ENCODE results near the gene PDLIM3. TPM values are rescaled to one million over a fixed set of nuclear protein-coding genes. Genes with fewer than 3 reads are reported as not detected.
A peak's percentile ranks its signal among the peaks of the same experiment; 100 is the strongest.

Gene PDLIM3
- total RNA-seq, 1 donor from 2014 or later: 10.7 TPM

DNA sequence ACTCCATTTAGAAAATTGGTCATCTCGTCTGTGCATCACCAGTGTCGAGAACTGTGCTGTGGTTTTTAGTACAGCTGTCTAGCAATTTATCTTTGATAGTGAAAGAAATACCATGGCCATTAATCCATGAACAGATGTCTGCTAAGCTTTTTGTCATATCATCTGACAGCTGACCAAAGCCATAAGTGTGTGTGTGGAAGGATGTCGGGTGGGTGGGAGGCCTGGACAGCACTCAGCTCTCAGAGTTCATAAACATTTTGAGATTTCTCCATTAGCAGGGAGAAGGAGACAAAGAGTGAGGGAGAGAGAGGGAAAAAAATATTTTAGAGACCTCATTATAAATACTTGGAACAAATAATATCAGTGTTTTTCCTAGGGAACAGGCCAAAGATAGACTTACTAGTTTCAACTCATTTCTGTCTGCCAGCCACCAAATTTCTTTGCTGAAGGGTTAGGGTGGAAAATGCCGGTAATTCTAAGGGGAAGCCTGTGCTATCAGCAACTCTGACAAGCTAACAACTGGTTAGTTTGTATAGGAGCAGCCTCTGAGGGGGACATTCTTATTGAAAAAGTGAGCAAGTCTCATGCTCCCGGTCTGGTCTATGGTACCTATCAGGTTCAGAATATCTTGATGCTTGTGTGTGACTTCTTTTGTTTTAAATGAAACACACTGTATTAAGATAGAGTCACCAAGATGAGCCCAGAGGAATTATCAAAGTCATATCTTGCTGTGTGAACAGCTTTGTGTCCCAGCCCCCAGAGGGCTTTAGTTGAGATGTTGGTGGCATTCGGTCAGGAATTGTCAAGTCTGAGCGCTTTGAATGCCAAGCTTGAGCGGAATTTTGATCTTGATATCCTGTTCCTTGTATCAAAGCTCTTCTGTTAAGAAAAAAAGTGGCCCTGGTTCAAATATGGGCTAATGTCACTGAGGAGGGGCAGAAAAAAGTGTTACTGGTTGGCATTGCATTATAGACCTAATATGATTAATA lies 41.9 kb upstream of the PDLIM3 start:
- no peaks in the 10 kb centered on the region for H3K36me3 ChIP-seq (ENCODE audit: control insufficient read depth, insufficient read depth, low read length)
- H3K4me3 ChIP-seq (ENCODE audit: low read depth, low read length): no peak overlapping the region
- DNase-seq (ENCODE audit: low read depth): no peak
- TF ChIP-seq, protein P1, sequence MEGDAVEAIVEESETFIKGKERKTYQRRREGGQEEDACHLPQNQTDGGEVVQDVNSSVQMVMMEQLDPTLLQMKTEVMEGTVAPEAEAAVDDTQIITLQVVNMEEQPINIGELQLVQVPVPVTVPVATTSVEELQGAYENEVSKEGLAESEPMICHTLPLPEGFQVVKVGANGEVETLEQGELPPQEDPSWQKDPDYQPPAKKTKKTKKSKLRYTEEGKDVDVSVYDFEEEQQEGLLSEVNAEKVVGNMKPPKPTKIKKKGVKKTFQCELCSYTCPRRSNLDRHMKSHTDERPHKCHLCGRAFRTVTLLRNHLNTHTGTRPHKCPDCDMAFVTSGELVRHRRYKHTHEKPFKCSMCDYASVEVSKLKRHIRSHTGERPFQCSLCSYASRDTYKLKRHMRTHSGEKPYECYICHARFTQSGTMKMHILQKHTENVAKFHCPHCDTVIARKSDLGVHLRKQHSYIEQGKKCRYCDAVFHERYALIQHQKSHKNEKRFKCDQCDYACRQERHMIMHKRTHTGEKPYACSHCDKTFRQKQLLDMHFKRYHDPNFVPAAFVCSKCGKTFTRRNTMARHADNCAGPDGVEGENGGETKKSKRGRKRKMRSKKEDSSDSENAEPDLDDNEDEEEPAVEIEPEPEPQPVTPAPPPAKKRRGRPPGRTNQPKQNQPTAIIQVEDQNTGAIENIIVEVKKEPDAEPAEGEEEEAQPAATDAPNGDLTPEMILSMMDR (IDR thresholded peaks at IDR 0.05; ENCODE audit: insufficient read depth, low read length, poor library complexity, severe bottlenecking): no peak
- no peaks in the 10 kb centered on the region for H3K27me3 ChIP-seq (ENCODE audit: control insufficient read depth, insufficient read depth, low read length)

DNA sequence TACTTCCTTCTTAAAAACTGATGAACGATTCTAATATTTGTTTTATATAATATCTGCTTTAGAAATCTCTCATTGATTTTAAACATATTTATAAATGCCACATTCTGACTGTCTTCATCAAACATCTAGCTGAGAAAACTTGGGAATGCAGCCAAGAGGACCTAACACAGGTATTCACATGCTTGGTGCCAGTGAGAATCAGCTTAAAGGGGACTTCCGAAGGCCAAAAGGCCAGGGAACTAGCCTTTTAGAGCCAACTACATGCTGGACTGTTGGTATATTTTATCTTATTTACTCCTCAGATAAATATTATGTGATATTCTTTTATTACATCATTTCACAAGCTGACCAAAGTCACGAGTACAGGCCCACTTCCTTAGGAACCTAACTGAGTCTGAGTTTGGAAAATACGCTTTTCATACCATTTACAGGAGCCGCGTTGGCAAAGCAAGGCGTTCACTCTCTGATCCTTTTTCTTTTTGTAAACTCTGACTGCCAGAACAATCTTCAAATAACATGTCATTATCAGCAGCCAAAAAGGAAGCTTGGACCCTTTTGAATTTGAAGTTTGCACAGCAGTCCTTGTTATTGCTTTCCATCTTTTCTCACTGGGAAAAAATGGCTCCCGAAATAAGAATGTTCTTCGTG lies 41.1 kb upstream of the PDLIM3 start:
- DNase-seq (ENCODE audit: low read depth): no peak
- Histone ChIP-seq H3K4me3 (ENCODE audit: low read depth, low read length) (no peak overlapping the region), H3K27me3 (ENCODE audit: control insufficient read depth, insufficient read depth, low read length) (no peaks in the 10 kb centered on the region), H3K36me3 (ENCODE audit: control insufficient read depth, insufficient read depth, low read length) (no peaks in the 10 kb centered on the region)
- TF ChIP-seq, protein P1 (IDR thresholded peaks at IDR 0.05; ENCODE audit: insufficient read depth, low read length, poor library complexity, severe bottlenecking): no peak

DNA sequence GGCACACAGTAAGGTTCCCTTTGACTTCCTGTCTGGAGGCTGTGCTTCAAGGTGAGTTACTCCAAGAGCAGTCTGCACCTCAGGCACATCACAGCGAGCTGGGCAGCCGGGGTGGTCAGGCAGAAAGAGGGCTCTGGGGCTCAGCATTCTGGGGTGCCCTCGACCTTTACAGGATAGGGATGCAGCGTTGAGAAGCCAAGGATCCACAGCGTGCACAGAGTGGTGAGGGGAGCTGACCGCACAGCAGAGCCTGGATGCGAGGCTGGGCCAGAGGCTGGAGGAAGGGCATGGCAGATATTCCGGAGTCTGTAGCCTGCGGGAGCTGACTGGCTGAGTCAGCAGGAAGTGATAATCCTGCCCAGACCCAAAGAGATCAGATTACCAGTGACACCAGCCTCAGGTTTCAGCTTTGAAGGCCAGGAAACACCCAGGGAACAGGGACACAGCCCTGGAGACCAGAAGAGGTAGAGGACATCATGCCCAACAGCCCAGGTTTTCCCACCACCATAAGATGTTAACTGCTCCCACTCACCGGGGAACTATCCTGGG lies 38.4 kb upstream of the PDLIM3 start:
- no peak overlapping the region for H3K4me3 ChIP-seq (ENCODE audit: low read depth, low read length)

DNA sequence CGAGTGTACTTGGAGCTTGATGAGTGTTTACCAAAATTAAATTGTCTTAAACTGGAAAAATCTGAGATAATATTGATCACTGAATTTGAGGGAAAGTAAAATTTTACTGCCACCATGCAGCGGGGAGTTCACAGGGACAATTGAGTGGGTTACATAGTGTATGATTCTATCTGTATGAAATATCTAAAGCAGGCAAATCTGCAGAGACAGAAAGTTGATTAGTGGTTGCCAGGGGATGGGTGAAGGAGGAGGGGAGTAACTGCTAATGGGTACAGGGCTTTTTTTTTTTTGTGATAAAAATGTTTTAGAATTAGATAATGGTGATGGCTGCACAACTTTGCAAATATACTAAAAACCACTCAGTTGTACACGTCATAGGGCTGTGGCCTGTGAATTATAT lies 35.4 kb upstream of the PDLIM3 start:
- no peak for DNase-seq (ENCODE audit: low read depth)
- TF ChIP-seq, protein P1 (IDR thresholded peaks at IDR 0.05; ENCODE audit: insufficient read depth, low read length, poor library complexity, severe bottlenecking): no peak
- Histone ChIP-seq H3K36me3 (ENCODE audit: control insufficient read depth, insufficient read depth, low read length) (no peaks in the 10 kb centered on the region), H3K27me3 (ENCODE audit: control insufficient read depth, insufficient read depth, low read length) (no peaks in the 10 kb centered on the region), H3K4me3 (ENCODE audit: low read depth, low read length) (no peak overlapping the region)

More for the DNA sequence above, 38.4 kb upstream of the PDLIM3 start:
- Histone ChIP-seq H3K27me3 (ENCODE audit: control insufficient read depth, insufficient read depth, low read length) (no peaks in the 10 kb centered on the region), H3K36me3 (ENCODE audit: control insufficient read depth, insufficient read depth, low read length) (no peaks in the 10 kb centered on the region)
- TF ChIP-seq, protein P1 (IDR thresholded peaks at IDR 0.05; ENCODE audit: insufficient read depth, low read length, poor library complexity, severe bottlenecking): no peak
- peak; percentile 51 for DNase-seq (ENCODE audit: low read depth)

DNA sequence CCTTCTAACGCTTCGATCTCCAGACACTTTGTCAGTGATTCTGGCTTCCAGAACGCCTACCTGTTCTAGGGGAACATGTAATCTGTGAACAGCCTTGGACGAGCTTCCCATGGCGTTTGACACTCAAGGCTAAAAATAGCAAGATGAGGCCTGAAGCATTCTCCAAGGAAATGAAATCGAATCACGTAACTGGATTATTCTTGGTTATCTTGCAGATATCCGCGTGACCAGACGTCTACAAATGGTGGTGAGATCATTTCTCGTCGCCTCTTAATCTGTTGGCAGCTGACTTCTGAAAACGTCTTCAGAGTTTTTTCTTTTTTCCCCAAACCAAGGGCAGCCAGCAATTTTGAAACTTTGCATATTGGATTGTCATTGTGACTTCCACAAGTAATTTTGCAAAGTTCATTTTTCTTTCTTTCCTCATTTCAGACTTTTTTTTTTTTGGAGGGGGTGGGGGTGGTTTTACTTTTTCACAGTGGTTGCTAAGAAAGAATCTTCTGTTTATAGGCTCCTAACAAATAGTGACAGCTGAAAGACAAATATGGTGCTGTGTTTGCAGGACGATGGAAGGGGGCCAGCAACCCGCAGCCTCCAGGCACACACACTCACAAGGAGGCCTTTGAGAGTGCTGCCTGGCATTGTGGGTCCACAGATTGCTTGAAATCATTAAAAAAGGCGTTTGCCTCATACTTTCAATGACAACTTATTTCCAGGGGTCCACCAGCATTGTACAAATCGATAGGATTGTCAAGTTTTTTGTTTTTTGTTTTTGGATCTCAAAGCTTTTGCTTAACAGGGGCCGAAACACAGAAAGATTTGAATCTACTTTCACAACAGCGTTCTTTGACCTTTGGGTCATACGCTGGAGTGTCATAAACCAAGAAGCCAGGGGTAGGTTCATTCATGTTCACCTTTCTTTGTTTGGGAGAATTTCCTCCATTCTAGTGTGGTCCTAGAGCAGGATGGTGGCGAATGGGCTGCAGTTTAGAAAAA lies 32.4 kb upstream of the PDLIM3 start:
- TF ChIP-seq, protein P1 (IDR thresholded peaks at IDR 0.05; ENCODE audit: insufficient read depth, low read length, poor library complexity, severe bottlenecking): no peak
- Histone ChIP-seq H3K27me3 (ENCODE audit: control insufficient read depth, insufficient read depth, low read length) (no peaks in the 10 kb centered on the region), H3K36me3 (ENCODE audit: control insufficient read depth, insufficient read depth, low read length) (no peaks in the 10 kb centered on the region), H3K4me3 (ENCODE audit: low read depth, low read length) (no peak overlapping the region)
- no peak for DNase-seq (ENCODE audit: low read depth)

Measured in kidney epithelial cell (primary cell).